IPS-18c (cell line): Measurements from ENCODE around the gene FBXL22.
"Not testable (repeated sequence)": the region's sequence is repeated elsewhere in the genome, so short reads cannot be mapped to it uniquely, and the experiment has no call there.

Source experiments
- H3K4me3 ChIP-seq: 2 replicates; pipeline ENCODE4 v1.7.0; 2013; ENCODE audit warnings: low read depth, mild to moderate bottlenecking, low read length, moderate library complexity; ENCODE audit not compliant: insufficient read depth
- H3K9me3 ChIP-seq: one replicate; pipeline ENCODE4 v1.6.1; 2013; ENCODE audit warnings: mild to moderate bottlenecking, low read length, moderate library complexity; ENCODE audit not compliant: control insufficient read depth, insufficient read depth

The FBXL22 gene

DNA sequence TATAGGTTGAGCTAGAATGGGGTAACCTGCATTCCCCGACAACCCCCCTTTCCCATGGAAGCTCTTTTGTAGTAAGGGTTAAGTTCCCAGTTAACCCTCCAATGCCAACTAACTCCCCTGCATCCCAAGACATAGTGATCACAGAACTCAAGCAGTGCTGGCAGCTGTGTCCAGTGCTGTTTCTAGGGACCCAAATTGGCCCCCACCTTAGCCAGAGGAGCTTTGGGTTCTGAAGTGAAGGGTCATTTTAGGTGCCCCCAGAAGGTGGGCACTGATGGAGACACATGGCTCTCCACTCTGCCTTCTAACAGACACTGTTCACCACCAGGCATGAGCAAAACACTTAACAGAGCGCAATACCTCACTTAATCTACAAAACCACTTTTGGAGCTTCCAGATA lies 7.1 kb downstream of the FBXL22 start:
- no peak overlapping the region for H3K4me3 ChIP-seq
- H3K9me3 ChIP-seq, result no peaks in the 10 kb centered on the region

DNA sequence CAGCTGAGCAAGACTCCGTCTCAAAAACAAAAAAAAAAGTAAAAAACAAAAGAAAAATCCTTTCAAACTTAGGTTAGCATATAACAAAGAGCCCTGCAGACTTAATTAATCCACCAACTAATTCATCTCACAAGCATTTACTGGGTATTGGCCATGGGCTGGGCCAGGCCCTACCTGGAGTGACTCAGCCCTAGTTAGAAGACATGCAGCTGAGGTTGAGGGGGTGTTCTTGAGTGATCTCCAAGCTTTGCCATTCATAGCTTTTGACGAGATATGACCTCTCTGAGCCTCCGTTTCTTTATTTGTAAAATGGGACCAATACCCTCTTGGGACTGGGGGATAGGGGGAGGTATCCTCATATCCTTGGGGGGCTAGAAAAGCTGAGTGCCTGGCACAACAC lies 7.8 kb downstream of the FBXL22 start:
- Histone ChIP-seq H3K4me3 (no peak overlapping the region), H3K9me3 (no peaks in the 10 kb centered on the region)

DNA sequence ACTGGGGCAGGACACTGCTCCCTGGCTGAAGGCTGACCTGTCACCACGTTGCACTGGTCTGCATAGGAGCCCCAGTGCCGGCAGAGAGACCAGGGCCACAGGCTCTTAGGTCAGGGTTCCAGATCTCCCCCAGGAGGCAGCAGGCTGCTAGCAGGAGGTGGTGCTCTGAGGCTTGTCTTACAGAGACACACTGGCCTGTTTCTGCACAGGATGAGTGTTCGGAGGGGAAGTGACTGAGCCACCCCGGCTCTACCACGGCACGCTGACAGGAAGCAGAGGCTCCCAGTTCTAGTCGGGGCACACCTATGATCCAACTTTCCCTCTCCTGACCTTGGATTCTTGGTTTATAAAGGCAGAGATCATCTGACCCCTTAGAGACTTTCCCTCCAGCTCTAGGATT lies 8.6 kb downstream of the FBXL22 start:
- H3K9me3 ChIP-seq, result no peaks in the 10 kb centered on the region
- no peak overlapping the region for H3K4me3 ChIP-seq

DNA sequence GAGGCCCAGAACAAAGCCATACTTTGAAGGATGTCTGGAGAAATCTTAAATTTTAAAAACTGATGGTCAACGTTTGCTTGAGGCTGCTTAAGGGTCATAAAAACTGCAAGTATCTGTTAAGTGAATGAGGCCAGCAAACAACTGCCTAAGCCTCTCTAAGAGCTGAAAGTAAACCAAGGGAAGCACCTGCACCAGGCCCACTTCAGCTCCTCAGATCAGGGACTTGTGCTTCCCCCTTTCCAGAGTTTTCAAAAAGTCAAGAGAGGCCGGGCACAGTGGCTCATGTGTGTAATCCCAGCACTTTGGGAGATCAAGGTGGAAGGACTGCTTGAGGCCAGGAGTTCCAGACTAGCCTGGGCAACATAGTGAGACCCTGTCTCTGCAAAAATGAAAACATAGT lies 9.1 kb downstream of the FBXL22 start:
- Histone ChIP-seq H3K9me3 (no peaks in the 10 kb centered on the region), H3K4me3 (no peak overlapping the region)

DNA sequence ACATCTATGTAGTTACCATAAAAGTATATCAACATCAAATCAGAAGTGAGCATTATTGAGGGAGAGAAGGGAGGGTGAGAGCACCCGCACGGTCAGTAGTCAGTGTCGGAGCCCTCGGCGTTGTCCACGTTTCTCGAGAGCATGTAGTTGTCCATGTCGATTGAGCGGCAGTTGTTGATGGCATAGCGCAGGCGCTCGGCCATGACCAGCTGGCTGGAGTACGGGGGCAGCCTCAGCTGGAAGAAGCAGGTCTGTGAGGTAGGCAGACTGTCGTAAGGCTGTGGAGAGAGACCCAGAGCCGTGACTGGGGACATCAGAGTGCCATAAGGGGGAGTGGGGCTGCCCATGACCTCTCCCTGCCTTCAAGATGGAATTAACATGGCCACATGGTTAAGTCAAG lies 11.8 kb downstream of the FBXL22 start:
- H3K4me3 ChIP-seq, result no peak overlapping the region
- H3K9me3 ChIP-seq, result no peaks in the 10 kb centered on the region

DNA sequence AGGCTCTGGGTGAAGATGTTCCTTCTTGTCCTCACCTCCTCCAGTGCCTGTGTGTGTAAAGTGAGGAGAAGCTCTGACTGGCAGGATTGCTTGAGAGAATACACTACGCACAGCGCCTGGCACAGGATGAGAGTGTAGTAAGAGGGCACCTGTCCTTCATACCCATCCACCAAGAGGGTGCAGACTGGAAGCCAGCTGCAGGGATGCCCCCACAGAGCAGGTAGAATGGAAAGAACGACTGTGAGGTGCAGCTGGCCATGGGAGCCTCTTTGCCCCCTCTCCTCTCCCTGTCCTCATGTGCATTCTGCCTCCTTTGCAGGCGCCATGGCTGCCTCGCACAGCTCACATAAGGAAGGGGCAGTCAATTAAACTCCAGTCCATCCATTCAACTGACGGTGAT lies 12.3 kb downstream of the FBXL22 start:
- no peak overlapping the region for H3K4me3 ChIP-seq
- no peaks in the 10 kb centered on the region for H3K9me3 ChIP-seq

DNA sequence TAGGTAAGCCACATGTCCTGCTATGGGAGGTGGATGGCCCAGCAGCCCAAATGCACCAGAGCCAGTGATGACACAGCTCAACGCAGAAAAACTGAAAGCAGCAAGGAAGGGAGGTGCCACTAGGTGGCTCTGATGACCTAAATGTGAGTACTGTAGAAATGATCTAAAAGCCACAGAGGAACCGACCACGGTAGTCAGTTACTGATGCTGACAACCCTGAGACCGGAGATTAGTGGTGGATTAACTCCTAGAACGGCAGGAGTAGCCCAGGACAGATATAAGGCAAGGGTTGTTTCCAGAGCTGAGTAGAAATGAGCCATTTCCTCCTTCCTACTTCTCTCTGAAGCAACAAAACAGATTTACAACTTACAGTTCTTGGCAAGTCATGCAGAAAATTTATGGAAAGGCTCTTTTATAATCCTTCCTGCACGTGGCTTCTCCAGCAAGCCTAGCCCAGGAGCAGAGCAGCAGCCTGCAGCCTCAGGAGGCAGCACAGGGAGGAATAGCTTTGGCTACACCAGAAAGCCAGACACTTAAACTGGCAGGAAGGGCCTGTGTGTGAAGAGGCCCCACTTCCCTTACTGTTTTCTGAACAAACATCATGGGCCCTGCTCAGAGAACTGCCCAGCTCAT lies 13.1 kb downstream of the FBXL22 start:
- H3K9me3 ChIP-seq, result no peaks in the 10 kb centered on the region
- H3K4me3 ChIP-seq, result no peak overlapping the region

DNA sequence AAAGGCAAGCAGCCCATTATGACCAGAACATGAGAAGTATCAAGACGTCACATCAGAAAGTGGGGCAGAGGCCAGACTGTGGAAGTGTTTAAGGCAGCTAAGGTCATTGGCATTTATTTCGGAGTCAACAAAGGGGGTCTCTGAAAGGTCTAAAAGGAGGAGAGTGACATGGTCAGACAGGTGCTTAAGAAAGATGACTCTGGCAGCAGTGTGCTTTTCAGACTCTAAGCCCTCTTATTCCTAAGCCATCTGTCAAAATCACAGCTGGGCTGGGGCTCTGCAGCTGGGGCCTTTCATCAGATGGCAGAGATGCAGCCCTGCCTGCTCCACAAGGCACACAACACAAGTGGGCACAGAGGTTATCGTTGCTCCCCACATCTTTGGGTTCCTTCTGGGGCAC lies 14.0 kb downstream of the FBXL22 start:
- Histone ChIP-seq H3K4me3 (no peak overlapping the region), H3K9me3 (no peaks in the 10 kb centered on the region)

DNA sequence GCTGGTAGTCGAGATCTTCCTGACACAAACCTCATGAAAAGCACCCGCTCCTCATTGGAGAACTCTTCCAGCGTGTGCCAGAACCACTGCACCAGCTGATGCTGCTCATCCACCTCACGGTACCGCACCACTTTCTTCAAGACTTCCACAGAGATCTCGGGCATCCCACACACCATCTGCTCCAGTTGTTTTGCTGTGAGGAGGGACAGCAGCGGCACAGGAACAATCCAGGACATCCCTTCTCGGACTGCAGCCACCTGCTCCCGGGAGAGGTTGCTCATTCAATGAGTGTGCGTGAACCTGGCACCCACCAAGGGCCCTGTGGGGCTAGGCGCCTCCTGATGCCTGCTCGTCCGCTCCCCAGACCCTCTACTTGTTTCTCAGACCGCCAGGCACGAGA lies 15.1 kb downstream of the FBXL22 start:
- H3K4me3 ChIP-seq, result no peak overlapping the region
- no peaks in the 10 kb centered on the region for H3K9me3 ChIP-seq

DNA sequence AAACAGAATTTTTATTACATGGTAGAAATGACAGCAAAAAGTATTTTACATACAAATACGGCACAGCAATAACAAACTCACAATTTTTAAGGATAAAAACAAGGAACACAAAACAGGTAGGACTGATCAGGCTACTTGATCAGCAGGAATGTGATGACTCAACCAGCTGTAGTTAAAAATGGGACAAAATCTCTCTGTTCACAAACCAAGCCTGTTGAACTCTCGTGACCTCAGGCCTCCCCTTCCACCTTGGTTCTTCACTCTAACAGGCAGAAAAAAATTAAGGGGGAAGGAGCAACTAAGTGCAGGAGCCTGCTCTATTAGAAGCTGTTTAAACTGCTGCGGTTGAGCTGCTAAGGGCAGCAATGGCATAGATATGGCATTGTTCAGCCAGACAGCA lies 18.7 kb downstream of the FBXL22 start:
- H3K9me3 ChIP-seq, result no peaks in the 10 kb centered on the region
- H3K4me3 ChIP-seq, result no peak overlapping the region

DNA sequence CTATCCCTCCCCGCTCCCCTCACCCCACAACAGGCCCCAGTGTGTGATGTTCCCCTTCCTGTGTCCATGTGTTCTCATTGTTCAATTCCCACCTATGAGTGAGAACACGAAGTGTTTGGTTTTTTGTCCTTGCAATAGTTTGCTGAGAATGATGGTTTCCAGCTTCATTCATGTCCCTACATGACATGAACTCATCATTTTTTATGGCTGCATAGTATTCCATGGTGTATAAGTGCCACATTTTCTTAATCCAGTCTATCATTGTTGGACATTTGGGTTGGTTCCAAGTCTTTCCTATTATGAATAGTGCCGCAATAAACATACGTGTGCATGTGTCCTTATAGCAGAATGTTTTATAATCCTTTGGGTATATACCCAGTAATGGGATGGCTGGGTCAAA lies 20.0 kb downstream of the FBXL22 start:
- not testable (repeated sequence) for H3K4me3 ChIP-seq, H3K9me3 ChIP-seq

DNA sequence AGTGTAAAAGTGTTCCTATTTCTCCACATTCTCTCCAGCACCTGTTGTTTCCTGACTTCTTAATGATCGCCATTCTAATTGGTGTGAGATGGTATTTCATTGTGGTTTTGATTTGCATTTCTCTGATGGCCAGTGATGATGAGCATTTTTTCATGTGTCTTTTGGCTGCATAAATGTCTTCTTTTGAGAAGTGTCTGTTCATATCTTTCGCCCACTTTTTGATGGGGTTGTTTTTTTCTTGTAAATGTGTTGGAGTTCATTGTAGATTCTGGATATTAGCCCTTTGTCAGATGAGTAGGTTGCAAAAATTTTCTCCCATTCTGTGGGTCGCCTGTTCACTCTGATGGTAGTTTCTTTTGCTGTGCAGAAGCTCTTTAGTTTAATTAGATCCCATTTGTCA lies 20.4 kb downstream of the FBXL22 start:
- not testable (repeated sequence) for H3K4me3 ChIP-seq, H3K9me3 ChIP-seq

DNA sequence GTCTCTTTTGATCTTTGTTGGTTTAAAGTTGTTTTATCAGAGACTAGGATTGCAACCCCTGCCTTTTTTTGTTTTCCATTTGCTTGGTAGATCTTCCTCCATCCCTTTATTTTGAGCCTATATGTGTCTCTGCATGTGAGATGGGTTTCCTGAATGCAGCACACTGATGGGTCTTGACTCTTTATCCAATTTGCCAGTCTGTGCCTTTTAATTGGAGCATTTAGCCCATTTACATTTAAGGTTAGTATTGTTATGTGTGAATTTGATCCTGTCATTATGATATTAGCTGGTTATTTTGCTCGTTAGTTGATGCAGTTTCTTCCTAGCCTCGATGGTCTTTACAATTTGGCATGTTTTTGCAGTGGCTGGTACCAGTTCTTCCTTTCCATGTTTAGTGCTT lies 23.6 kb downstream of the FBXL22 start:
- H3K9me3 ChIP-seq, H3K4me3 ChIP-seq: not testable (repeated sequence)

DNA sequence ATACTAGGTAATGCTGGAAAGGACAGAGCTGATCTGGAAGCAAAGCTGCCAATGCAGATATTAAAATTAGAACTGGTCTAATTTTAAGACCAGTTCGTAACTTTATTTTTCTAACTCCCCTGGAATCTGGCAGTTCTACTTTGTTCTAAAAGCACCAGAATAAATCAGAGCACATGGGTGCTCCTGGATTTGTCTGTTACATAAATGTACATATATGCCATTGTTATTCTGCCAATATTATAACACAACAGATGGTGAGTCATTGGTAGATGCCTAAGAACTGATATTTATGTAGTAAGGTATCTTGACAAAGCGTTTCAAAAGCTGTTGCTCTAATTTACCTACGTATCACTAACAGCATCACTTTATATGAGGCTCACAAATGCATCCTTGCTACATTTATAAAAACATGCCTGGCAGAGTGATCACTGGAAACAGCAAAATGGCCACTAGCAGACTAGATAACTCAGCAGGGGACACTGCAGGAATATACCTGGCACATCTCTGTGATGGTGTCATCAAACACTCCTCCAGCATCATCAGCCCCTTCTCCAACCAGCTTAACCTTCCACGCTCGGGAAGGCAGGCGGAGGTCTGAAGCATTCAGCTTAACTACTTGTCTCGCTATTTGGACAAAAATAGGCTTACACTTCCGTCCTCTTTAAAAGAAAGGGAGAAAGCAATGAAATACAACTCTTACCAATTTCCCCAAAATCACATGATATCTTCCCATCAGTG lies 26.2 kb downstream of the FBXL22 start:
- Histone ChIP-seq H3K4me3 (no peak overlapping the region), H3K9me3 (no peaks in the 10 kb centered on the region)

DNA sequence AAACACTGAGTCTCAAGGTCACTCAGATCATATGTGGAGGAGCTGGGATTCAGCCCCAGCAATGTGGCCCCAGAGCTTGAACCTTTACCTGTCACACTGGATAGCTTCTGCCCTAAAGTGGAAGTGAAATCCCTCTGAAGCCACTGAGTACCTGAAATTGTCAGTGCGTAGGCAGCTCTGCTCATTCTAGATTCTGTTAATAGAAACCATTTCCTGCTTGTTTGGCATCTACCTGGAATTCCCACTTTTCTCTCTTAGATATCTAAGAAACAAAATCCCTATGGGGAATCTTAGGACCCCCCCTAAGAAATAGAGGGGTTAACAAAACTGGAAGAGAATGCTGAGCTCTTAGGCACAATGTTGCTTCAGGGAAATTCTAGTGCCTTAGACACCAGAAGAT lies 29.8 kb downstream of the FBXL22 start:
- H3K9me3 ChIP-seq, result no peaks in the 10 kb centered on the region
- H3K4me3 ChIP-seq, result no peak overlapping the region

DNA sequence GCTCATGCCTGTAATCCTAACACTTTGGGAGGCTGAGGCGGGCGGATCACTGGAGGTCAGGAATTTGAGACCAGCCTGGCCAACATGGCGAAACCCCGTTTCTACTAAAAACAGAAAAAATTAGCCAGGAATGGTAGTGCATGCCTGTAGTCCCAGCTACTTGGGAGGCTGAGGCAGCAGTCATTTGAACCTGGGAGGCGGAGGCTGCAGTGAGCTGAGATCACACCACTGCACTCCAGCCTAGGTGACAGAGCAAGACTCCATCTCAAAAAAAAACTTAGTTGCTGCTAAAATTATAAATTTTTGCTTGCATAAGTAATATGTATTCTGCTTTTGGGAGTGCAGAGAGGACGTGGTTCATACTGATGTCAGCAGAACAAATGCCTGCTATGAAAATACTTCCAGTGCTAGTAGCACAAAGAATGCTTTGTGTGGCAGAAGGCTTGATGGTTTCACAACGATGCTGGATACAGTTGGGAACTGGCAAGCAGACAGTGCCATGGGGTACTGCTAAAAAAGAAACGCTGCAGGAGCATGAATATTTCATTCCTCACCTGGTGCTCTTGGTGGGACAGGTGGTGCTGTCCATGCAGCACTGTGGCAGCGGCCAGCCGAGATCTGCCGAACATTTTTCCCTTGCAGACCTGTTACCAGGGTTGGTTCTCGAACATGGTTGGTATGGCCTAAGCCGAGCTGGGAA lies 31.1 kb downstream of the FBXL22 start:
- H3K4me3 ChIP-seq, result no peak overlapping the region
- H3K9me3 ChIP-seq, result no peaks in the 10 kb centered on the region

DNA sequence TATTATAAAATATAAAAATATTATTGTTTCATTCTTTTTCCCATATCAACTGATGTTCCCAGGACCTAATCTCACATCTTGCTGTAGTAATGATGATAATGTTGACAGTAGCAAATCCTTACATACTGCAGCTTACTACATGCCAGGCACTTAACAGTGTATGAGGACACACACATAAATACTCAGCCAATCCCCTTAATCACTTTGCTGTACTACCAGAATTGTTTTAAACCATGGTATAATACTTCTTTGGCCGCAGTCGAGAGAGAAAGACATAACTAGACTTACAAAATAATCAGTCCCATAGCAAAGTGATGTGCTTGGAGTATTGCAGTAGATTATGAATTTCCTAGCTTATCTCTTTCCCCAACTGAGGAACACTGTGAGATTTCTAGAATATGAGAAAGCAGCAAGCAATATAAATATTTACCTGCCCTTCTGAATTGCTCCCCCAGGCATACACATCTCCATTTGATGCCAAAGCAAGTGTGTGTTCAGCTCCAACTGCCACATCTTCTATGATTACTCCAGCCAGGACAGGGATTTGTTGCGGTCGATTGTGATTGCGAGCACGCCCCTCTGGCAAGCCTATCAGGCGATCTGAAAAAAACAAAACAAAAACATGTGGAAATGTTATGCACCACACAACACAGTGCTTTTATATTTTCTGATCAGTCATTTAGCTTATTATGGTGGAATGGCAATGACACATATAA lies 33.0 kb downstream of the FBXL22 start:
- Histone ChIP-seq H3K4me3 (no peak overlapping the region), H3K9me3 (no peaks in the 10 kb centered on the region)

DNA sequence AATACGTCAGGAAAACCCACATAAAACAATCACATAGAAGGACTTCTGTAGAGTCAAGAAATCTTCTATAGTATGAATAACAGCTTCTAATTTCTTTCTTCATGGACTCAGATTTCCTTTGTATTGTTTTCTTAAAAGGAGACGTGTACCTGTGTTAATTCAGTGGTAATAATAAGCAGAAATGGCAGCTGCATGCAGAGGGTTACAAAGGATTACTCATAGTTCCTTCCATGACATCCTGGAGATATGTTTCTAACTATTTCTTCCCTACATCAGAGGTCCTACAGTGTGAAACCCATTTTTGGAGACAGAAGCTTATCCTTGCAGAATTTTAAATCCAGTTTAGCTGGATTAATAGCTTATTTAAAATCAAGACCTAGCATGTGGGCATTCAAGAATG lies 36.1 kb downstream of the FBXL22 start:
- H3K4me3 ChIP-seq, result no peak overlapping the region
- H3K9me3 ChIP-seq, result no peaks in the 10 kb centered on the region
